Myocyte (in vitro differentiated cells): ENCODE measurements around the gene WDR83. TPM values are rescaled to one million over a fixed set of nuclear protein-coding genes. Genes with fewer than 3 reads are reported as not detected.
"Not testable (repeated sequence)": the region's sequence is repeated elsewhere in the genome, so short reads cannot be mapped to it uniquely, and the experiment has no call there.

Experiments
- DNase-seq: peaks from one replicate; pipeline ENCODE4 v3.0.0-alpha.2; 2012; ENCODE audit warnings: low read depth
- polyA plus RNA-seq: library from polyadenylated mRNA; unstranded; fragments of >200 nt; gene quantifications from one replicate; pipeline ENCODE4 v1.2.1, GENCODE V29; 2012; ENCODE audit warnings: missing spikeins
- total RNA-seq: library from RNA; depleted of rRNA; stranded (reverse); fragments of >200 nt; gene quantifications from 2 replicates; pipeline ENCODE4 v1.2.3, GENCODE V29; 2014

The WDR83 gene
- 10.2 and 10.5 TPM in 2 replicates for total RNA-seq
- polyA plus RNA-seq, result 17.8 TPM

GRCh38 chr19:12666265-12667048, at the start of gene WDR83, which contains the start of gene MAN2B1:
TSS of gene WDR83 (plus strand) at chr19:12666807. CDS start at chr19:12669791, 2,984 bp downstream.
TSS of gene MAN2B1 (minus strand) at chr19:12666742. CDS start at chr19:12666701, 41 bp downstream.
- DNase-seq, result peak; percentile 78

- DNase-seq, result no peak
Measured at GRCh38 chr19:12617646-12618045, 49.0 kb upstream of the WDR83 start.

- not testable (repeated sequence) for DNase-seq
Measured at GRCh38 chr19:12621253-12622024, 45.2 kb upstream of the WDR83 start.

GRCh38 chr19:12623361-12624031, 43.1 kb upstream of the WDR83 start:
- no peak for DNase-seq

- no peak for DNase-seq
Measured at GRCh38 chr19:12626958-12627357, 39.6 kb upstream of the WDR83 start.

DNA sequence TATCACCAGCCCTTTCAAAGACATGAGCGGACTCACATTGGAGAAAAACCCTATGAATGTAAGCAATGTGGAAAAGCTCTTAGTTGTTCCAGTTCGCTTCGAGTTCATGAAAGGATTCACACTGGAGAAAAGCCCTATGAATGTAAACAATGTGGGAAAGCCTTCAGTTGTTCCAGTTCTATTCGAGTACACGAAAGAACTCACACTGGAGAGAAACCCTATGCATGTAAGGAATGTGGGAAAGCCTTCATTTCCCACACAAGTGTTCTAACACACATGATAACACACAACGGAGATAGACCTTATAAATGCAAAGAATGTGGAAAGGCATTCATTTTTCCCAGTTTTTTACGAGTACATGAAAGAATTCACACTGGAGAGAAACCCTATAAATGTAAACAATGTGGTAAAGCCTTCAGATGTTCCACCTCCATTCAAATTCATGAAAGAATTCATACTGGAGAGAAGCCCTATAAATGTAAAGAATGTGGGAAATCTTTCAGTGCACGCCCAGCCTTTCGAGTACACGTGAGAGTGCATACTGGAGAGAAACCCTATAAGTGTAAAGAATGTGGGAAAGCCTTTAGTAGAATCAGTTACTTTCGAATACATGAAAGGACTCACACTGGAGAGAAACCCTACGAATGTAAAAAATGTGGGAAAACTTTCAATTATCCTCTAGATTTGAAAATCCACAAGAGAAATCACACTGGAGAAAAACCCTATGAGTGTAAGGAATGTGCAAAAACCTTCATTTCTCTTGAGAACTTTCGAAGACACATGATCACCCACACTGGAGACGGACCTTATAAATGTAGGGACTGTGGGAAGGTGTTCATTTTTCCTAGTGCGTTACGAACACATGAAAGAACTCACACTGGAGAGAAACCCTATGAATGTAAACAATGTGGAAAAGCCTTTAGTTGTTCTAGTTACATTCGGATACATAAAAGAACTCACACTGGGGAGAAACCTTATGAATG, 38.3 kb upstream of the WDR83 start:
- no peak for DNase-seq

- DNase-seq, result no peak
Measured at GRCh38 chr19:12629215-12629614, 37.4 kb upstream of the WDR83 start.

GRCh38 chr19:12636631-12637030, 30.0 kb upstream of the WDR83 start:
- DNase-seq, result no peak

DNA sequence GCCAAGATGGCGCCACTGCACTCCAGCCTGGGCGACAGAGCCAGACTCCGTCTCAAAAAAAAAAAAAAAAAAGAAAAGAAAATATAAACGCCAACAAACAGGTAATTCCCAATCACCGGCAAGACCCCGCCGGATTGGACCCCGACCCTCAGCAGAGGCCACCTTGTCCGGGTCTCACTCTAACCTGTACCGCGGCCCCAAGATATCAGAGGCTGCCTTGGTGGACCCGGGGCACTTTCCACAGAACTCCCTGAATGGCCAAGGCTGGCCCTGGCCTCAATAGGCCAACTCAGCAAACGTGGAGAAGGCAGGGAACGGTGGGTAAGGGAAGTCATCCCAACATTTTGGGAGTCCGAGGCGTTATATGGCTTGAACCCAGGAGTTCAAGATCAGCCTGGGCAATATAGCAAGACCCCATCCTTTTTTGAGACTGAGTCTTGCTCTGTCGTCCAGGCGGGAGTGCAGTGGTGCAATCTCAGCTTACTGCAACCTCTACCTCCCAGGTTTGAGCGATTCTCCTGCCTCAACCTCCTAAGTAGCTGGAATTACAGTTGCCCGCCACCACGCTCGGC, 27.9 kb upstream of the WDR83 start:
- no peak for DNase-seq

DNA sequence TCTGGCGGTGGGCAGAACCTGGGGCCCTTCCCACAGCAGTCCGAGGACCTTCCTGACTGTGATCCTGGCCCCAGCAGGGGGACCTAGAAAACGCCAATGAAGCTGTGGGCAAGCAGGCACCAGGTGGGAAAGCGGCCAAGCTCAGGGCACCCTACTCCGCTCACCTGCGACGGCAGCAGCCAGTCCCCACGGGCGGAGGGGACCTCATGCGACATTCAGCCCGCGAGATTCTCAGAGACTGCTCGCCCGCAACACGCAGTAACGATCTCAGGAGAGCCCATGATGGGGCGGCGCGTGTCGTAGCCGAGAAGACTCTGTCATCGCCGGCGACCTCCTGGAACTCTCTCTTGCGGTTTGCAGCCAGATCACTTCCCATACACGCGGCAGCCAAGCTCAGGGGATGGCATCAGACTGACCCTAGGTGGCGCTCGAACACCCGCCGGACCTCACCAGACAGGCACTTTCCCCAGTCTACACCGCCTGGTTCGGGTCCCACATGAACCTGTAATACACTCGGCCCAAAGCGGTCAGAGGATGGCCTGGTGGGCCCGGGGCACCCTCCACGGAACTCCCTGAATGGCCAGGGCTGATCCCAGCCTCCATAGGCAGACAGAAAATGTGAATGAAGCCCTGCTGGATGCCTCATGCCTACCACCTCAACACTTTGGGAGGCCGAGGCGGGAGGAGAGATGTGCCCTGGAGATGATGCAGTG, 26.6 kb upstream of the WDR83 start:
- DNase-seq, result peak; percentile 66

- DNase-seq, result no peak
Measured at GRCh38 chr19:12641456-12641855, 25.2 kb upstream of the WDR83 start.

- no peak for DNase-seq
Measured at GRCh38 chr19:12642506-12642905, 24.1 kb upstream of the WDR83 start.

DNA sequence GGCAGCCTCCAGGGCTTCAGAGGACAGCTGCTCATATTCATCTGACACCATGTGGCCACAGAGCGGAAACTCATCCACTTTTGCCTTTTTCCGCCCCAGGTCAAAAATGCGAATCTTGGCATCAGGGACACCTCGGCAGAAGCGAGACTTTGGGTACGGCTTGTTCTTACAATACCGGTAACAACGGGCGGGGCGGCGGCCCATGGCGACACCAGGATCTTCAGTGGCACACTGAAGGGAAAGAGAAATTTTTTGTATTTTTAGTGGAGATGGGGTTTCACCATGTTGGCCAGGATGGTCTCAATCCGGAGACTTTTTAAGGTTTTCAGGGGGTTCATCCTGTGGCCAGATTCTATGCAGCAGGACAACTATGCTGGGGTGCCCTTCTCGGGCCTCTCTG, 22.9 kb upstream of the WDR83 start:
- not testable (repeated sequence) for DNase-seq

GRCh38 chr19:12646551-12646950, 20.1 kb upstream of the WDR83 start:
- DNase-seq, result no peak

DNA sequence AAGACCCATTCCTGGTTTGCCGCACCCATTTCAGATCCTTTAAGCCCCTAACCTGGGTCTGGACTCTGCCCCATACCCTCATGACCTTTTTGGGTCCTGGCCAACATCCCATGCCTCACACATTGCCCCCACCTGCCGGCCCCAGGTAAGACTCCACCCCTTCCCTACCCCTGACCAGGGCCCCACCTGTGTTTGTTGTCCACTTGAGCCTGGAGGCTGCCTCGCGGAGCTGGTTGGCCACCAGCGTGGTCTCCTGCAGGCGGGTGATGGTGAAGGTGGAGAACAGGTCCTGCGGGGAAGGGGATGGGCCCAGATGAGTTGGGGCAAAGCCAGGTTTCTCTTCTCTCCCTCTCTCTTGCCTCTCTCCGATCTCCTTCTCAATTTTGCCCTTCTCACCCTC, 19.6 kb upstream of the WDR83 start:
- DNase-seq, result no peak

GRCh38 chr19:12647490-12648071, 19.0 kb upstream of the WDR83 start:
- no peak for DNase-seq

DNA sequence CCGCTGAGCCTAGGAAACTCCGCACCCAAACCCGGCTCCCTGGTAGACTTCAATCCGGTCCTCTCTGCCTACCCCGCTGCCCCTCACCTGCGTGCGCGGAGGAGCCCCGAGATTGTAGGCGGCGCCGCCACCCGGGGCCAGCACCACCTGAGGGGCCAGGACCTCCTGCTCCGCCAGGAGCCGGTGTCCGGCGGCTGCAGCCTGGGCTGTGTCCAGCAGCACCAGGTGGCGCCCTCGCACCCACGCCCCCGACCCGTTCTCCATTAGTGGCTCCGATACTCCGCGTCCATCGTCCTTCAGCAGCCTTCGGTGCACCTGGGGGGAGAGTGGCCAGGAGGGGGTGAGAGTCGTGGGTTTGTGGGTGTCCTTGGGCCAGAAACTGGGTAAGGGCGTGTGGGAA, 18.5 kb upstream of the WDR83 start:
- DNase-seq, result no peak

- DNase-seq, result no peak
Measured at GRCh38 chr19:12649941-12650340, 16.7 kb upstream of the WDR83 start.

- DNase-seq, result no peak
Measured at GRCh38 chr19:12652219-12652618, 14.4 kb upstream of the WDR83 start.
